Activated B cell treated with CpG ODN at 0.5 μM for 24 hours (primary cell): ENCODE data around the gene RSPH3. TPM values are rescaled to one million over a fixed set of nuclear protein-coding genes. Genes with fewer than 3 reads are reported as not detected.

ENCODE experiments used
- ATAC-seq: fragments of 200-7000 bp; cut with Tn5 transposase; one replicate; pipeline ENCODE4 v1.10.0; 2021; ENCODE audit warnings: low read depth, mild to moderate bottlenecking, moderate library complexity
- CTCF ChIA-PET: fragments of 350-600 bp; sonication (Branson Sonifier 250); formaldehyde crosslinking; loops from one replicate; lab custom pipeline; 2021; ENCODE audit warnings: antibody characterized with exemption; lab: Charles Lee
- POLR2A ChIA-PET: fragments of 350-600 bp; sonication (Branson Sonifier 250); formaldehyde crosslinking; loops from one replicate; lab custom pipeline; 2021; ENCODE audit warnings: antibody characterized with exemption; lab: Charles Lee
- DNase-seq: peaks from one replicate; pipeline ENCODE4 v3.0.0; 2022
- H3K27ac Mint-ChIP-seq: one replicate; pipeline ENCODE4 v1.8.0; 2020; ENCODE audit warnings: mixed read lengths
- H3K27me3 Mint-ChIP-seq: one replicate; pipeline ENCODE4 v1.8.0; 2021; ENCODE audit warnings: mixed read lengths
- H3K36me3 Mint-ChIP-seq: one replicate; pipeline ENCODE4 v1.8.0; 2021; ENCODE audit warnings: low read depth, mixed read lengths
- H3K4me1 Mint-ChIP-seq: one replicate; pipeline ENCODE4 v1.8.0; 2021; ENCODE audit warnings: mixed read lengths
- H3K4me3 Mint-ChIP-seq: one replicate; pipeline ENCODE4 v1.8.0; 2020; ENCODE audit warnings: mild to moderate bottlenecking, mixed read lengths
- H3K9me3 Mint-ChIP-seq: one replicate; pipeline ENCODE4 v1.8.0; 2020; ENCODE audit warnings: mixed read lengths
- intact Hi-C: fragments of 100-400 bp; cut with micrococcal nuclease; formaldehyde crosslinking; loops from one replicate; pipeline ENCODE4 v1.15.1; 2024
- total RNA-seq: library from RNA; stranded (reverse); gene quantifications from 2 replicates; pipeline ENCODE4 v1.2.3, GENCODE V29; 2022
- TF ChIP-seq, protein P1 (sequence below): fragments of 200-600 bp; IDR thresholded peaks from one replicate; pipeline ENCODE4 v1.8.0; 2022; ENCODE audit warnings: antibody characterized with exemption, mild to moderate bottlenecking

The RSPH3 gene
- total RNA-seq, 1 donor from 2014 or later = 2.4 TPM

DNA sequence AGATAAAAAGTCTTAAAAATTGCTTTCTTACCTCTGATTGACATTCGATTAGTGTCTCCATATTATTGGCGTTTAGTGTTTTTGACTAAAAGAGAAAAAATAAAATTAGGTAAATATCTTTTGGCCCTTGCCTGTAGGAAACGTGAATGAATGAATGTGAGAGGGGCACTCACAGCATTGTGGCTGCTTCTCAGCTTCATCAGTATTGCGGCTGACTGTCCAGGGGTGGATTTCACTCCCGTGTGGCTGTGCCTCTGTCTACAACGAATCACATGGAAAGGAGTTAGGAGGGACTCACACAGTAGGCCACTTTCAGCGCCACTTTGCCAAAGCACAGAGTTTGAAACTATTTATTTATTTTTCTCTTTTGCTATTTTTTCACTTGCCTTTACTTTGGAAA, 43.9 kb upstream of the RSPH3 start:
- Mint-ChIP-seq H3K36me3 (peaks cover 59% of the 10 kb centered on the region), H3K4me1 (peaks cover 72% of the 10 kb centered on the region), H3K9me3 (no peaks in the 10 kb centered on the region), H3K27me3 (no peaks in the 10 kb centered on the region), H3K27ac (peak overlapping the region; percentile 100), H3K4me3 (peak overlapping the region; percentile 99)
- ChIA-PET CTCF (interaction anchor here (0.9 to 9.9 kb wide), 13 partner anchors 13 to 91 kb away, joined by 3 to 115 read pairs (median 6); no protein-coding TSS in a partner anchor), POLR2A (interaction anchor here (0.6 to 11.4 kb wide), 23 partner anchors 8 to 328 kb away, joined by 3 to 1007 read pairs (median 10); partner anchors contain the start of gene RSPH3)
- DNase-seq = no peak
- intact Hi-C loops = loop anchor here (2.0 kb wide), 3 partner anchors 225 to 683 kb away; partner anchors contain the start of genes EZR and WTAP
- ATAC-seq = no peak
- TF ChIP-seq, protein P1, sequence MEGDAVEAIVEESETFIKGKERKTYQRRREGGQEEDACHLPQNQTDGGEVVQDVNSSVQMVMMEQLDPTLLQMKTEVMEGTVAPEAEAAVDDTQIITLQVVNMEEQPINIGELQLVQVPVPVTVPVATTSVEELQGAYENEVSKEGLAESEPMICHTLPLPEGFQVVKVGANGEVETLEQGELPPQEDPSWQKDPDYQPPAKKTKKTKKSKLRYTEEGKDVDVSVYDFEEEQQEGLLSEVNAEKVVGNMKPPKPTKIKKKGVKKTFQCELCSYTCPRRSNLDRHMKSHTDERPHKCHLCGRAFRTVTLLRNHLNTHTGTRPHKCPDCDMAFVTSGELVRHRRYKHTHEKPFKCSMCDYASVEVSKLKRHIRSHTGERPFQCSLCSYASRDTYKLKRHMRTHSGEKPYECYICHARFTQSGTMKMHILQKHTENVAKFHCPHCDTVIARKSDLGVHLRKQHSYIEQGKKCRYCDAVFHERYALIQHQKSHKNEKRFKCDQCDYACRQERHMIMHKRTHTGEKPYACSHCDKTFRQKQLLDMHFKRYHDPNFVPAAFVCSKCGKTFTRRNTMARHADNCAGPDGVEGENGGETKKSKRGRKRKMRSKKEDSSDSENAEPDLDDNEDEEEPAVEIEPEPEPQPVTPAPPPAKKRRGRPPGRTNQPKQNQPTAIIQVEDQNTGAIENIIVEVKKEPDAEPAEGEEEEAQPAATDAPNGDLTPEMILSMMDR = no peak

DNA sequence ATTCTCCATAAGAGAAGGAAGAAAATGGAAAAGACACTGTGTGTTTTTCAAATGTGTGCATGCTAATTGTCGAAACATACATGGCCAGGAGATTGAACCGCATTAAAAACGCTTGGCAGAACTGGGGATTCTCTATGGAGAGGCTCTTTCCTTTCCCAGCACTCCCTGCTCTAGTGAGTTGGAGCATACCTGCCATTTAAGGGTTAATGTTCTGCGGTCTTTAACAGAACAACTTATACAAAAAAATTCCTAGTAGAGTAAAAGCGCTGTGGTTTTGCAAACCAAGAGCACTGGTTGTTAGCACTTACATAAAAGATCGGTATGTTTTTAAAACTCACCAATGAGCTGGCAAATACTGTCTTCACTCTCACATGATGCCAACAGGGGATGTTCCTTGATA, 43.2 kb upstream of the RSPH3 start:
- no peak for DNase-seq
- Mint-ChIP-seq H3K27ac (peak overlapping the region; percentile 100), H3K9me3 (no peaks in the 10 kb centered on the region), H3K27me3 (no peaks in the 10 kb centered on the region), H3K36me3 (peaks cover 66% of the 10 kb centered on the region), H3K4me3 (peak overlapping the region; percentile 99), H3K4me1 (peaks cover 76% of the 10 kb centered on the region)
- ATAC-seq = no peak
- ChIA-PET POLR2A (interaction anchor here (0.9 to 11.4 kb wide), 18 partner anchors 11 to 174 kb away, joined by 4 to 1007 read pairs (median 12); partner anchors contain the start of gene RSPH3), CTCF (interaction anchor here (0.7 to 9.9 kb wide), 14 partner anchors 14 to 91 kb away, joined by 3 to 115 read pairs (median 5); no protein-coding TSS in a partner anchor)
- intact Hi-C loops = loop anchor here (2.0 kb wide), 3 partner anchors 224 to 684 kb away; partner anchors contain the start of genes EZR and WTAP
- TF ChIP-seq, protein P1 = no peak

DNA sequence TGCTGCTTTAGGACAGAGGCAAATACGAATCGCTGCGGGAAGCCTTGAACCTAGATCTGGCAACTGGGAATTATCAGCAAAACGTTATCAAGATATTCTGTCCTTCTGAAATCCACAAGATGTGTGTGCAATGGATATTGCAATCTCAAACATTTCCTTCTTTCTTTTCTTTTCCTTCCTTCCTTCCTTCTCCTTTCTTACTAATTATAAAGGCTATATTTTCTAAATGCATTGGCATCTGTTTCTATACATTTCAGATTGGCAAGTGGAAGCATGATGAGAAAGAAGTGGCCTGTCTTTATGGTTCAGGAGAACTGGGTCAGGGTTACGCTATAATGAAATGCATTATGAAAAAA, 42.8 kb upstream of the RSPH3 start:
- Mint-ChIP-seq H3K27ac (peak overlapping the region; percentile 100), H3K36me3 (peaks cover 70% of the 10 kb centered on the region)

DNA sequence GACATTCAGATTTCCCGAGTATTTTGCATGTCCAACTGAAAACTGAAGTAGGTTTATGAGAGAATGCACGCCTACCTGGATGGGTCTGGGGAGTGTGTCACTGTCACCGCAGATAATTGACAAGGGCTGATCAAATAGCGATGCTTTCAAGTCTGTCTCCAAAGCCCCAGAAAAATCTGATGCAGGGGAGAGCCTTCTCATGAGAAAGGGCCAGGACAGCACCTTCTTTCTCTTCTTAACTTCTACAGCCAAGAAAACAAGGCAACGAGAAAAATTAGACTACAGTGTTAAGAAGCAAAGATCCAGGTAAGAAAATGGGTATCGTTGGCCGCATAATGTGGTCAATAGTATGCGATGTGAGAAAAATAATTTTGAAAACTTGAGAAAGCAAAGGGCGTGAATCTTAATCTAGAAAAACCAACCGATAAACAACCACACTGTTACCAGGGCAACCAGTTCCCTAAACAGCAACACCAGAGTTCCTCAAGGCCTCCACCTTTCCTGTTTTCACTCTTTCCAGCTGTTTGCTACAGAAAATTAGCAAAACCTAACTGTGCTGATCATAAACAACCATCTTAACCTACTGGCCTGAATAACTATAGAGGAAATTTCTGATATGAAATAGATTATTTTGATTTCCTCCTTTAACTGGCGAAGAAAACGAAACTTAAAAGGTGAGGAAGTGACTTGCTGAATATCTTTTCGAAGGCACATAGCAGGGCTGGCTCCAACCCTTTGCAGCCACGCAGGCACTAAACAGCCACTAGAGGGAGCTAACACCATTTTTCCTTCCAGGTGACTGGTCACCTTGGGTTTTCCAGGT, 42.2 kb upstream of the RSPH3 start:
- no peak for DNase-seq
- intact Hi-C loops = loop anchor here (1.0 to 2.0 kb wide), 7 partner anchors 34 to 685 kb away; partner anchors contain the start of genes EZR and WTAP
- H3K4me1 Mint-ChIP-seq = peaks cover 76% of the 10 kb centered on the region
- peaks cover 76% of the 10 kb centered on the region for H3K36me3 Mint-ChIP-seq
- ChIA-PET POLR2A (interaction anchor here (1.0 to 11.4 kb wide), 13 partner anchors 11 to 93 kb away, joined by 4 to 1007 read pairs (median 6); partner anchors contain the start of gene RSPH3), CTCF (interaction anchor here (0.7 to 9.9 kb wide), 13 partner anchors 14 to 114 kb away, joined by 3 to 115 read pairs (median 4); no protein-coding TSS in a partner anchor)
- peak; percentile 34 for ATAC-seq
- no peaks in the 10 kb centered on the region for H3K27me3 Mint-ChIP-seq
- no peaks in the 10 kb centered on the region for H3K9me3 Mint-ChIP-seq
- peak overlapping the region; percentile 100 for H3K27ac Mint-ChIP-seq
- peak overlapping the region; percentile 99 for H3K4me3 Mint-ChIP-seq
- TF ChIP-seq, protein P1 = peak; percentile 91

More for the DNA sequence above, 42.8 kb upstream of the RSPH3 start:
- no peak for ATAC-seq
- H3K4me1 Mint-ChIP-seq = peaks cover 76% of the 10 kb centered on the region
- CTCF ChIA-PET = interaction anchor here (0.7 to 9.9 kb wide), 13 partner anchors 14 to 113 kb away, joined by 3 to 115 read pairs (median 6); no protein-coding TSS in a partner anchor
- TF ChIP-seq, protein P1 = no peak
- H3K9me3 Mint-ChIP-seq = no peaks in the 10 kb centered on the region
- POLR2A ChIA-PET = interaction anchor here (1.0 to 11.4 kb wide), 13 partner anchors 12 to 92 kb away, joined by 4 to 1007 read pairs (median 13); partner anchors contain the start of gene RSPH3
- H3K27me3 Mint-ChIP-seq = no peaks in the 10 kb centered on the region
- intact Hi-C loops = loop anchor here (1.0 to 2.0 kb wide), 7 partner anchors 35 to 684 kb away; partner anchors contain the start of genes EZR and WTAP
- DNase-seq = no peak
- H3K4me3 Mint-ChIP-seq = peak overlapping the region; percentile 99
